ACHN (cell line): ENCODE measurements around the gene IGSF5.
"Not testable (repeated sequence)": the region's sequence is repeated elsewhere in the genome, so short reads cannot be mapped to it uniquely, and the experiment has no call there.

Source experiments
- DNase-seq: peaks from one replicate; pipeline ENCODE4 v3.0.0-alpha.2; 2015
- in situ Hi-C: cut with HindIII; loops from 2 replicates; pipeline ENCODE4 v1.10.0; 2017; ENCODE audit warnings: low sequenced_read_pairs, low pct_ligation_motif_present, low pct_unique_long_range_greater_than_20kb

IGSF5 gene

DNA sequence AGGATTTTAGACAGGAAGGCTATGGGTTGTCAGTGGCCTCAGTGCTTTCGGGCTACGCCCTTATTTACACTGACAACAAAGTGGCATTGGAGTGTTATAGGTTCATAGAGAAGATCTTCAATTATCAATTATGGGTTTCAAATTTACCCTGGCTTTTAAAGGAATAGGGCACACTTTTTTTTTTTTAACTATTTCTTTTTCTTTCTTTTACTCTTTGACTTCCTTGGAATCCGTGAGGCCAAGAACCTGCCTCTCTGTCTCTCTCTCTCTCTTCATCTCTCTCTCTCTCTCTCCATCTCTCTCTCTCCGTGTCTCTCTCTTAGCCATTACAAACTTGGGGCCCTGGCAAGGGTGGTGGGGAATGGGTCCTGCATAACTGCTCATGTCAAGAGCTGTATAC, at the start of gene IGSF5:
Gene IGSF5, plus strand, starts transcription at position 301 of the 400 bp plus-strand sequence. CDS start 327 bp downstream, outside the sequence.
- in situ Hi-C loops: not testable (repeated sequence)

DNA sequence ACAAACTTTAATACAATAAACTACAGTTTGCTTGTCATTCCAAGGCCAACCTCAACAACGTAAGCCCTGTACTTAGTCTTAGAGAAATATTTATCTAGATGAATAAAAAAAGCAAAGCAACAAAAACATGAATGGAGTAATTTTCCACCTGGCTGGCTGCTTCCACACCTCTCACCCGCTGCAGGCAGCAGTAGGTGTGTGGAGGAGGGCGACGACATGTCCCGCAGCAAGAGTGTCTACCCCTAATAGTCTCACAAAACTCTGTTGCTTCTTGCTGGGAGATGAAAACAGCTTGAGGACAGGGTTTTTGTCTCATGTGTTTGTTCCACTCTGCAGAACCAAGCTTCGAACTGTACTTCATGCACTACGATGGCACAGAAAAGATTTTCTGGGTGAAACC, 48.8 kb upstream of the IGSF5 start:
- DNase-seq: no peak
- in situ Hi-C loops: no loop called here

More for the DNA sequence above, at the start of gene IGSF5:
- DNase-seq: not testable (repeated sequence)

DNA sequence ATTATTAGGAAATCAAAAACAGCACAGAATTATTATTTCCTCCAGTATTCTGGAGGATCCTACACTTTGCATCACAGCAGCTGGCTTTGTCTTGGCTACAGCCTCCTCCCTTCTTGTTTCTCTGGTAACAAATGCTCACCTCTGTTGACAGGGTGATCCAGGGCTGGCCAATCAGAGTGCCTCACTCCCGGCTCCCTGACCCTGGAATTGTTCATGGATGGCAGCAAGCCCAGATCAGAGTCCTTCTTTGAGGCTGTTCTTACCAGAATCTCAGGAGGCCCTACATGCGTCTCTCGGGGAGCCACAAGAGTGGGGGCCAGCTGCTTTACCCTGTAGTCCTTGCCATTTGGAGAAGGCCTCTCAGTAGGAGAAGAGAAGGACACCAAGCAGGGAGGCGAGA, 48.4 kb upstream of the IGSF5 start:
- DNase-seq: no peak
- in situ Hi-C loops: no loop called here

DNA sequence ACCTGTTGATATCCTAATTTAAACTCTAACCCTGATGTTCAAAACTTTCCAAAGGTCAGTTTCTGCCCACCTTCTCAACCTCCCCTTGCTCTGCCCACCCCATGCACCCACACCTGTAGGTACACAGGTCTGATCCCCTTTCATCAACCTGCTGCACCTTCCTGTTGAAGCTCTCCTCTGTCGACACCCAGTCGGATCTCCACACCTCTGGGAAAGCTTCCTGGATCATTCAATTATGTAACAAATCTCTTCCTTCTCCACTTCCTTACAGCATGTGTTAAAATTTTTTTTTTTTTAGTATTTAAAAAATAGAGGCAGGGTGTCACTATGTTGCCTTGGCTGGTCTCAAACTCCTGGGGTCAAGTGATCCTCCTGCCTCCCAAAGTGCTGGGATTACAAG, 44.7 kb upstream of the IGSF5 start:
- no peak for DNase-seq
- in situ Hi-C loops: no loop called here

DNA sequence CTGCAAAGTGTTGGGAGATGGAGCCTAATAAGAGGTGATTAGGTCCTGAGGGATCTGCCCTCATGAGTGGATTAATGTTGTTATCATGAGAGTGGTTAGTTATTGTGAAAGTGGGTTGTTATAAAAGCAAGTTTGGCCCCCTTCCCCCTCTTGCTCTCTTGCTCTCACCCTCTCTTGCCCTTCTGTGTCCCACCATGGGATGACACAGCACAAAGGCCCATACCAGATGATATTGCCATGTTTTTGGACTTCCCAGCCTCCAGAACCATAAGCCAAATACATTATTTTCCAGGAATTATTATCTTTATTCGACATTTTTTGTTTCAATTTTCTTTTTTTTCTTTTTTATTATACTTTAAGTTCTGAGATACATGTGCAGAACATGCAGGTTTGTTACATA, 41.4 kb upstream of the IGSF5 start:
- no peak for DNase-seq
- in situ Hi-C loops: no loop called here

DNA sequence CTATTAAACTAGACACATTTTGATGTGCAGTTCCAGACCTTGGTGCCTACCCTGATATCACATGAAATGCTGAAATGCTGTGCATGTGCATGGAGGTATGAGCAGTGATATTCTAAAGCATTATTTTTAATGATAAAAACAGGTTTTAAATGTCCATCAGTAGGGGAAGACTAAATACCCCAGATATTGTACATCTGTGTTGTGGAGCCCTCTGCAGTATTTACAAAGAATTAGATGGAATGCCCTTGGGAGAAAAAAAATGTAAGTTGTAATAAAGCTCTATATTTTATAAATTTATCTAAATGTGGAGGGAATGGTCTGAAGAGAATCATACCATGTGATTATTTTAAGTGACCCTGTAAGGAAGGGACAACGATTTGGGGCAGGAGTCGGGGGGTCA, 39.1 kb upstream of the IGSF5 start:
- DNase-seq: peak; percentile 15
- in situ Hi-C loops: no loop called here

DNA sequence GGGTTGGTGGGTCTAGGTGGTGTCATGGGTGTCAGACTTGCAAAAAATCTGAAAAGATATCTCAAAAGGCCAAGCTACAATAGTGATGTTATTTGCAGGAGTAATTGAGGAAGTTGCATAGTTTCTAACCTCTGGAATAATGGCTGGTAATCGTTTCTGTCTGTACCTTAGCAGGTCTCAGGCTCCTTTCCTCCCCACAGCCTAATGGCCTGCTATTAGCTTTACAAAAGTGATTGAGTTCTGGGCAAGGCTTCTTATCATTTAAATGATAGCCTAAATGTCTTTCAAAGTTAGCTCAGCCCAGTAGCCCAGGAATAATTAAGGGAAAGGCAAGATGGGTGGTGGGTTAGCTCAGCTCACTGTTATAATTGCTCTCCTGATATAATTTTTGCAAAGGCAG, 37.7 kb upstream of the IGSF5 start:
- in situ Hi-C loops: no loop called here
- DNase-seq: no peak

DNA sequence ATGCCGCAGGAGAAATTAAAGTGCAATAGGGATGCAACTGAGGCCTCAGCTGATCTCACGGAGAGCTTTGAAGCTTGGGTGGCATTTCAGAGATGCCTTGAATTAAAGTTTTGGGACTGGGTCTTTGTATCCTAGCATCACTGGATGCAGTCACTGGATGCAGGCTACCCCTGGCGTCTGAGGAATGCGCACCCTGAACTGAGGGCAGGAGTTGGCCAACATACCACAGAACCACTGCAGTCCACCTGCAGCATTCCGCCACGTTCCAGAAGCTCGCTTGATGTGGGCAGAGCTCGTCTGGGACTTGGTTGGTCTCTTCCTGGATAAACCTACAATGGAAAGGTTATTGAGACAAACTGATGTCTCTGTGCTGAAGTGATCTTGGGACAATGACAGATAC, 34.1 kb upstream of the IGSF5 start:
- in situ Hi-C loops: loop anchor here (10.0 kb wide), 1 partner anchor 196 kb away; no protein-coding TSS in a partner anchor
- no peak for DNase-seq

DNA sequence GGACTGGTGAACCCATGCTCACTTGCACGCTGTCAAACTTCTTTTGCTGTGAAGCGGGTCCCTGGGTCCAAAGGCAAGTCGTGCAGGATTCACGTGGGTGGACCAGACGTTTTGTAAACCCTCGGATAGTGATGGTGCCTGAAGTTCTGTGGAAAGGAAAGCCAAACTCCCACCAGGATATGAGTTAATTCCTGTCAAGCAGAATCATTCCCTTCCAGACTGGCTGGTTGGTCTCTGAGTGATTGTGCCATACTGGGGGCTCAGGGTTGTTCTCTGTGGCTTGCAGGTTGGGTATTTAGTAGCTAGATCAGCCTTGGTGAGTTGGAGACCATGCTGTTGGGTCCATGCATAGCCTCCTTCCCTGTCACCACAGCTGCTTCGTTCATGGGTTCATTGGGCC, 32.7 kb upstream of the IGSF5 start:
- in situ Hi-C loops: loop anchor here (10.0 kb wide), 1 partner anchor 197 kb away; no protein-coding TSS in a partner anchor

DNA sequence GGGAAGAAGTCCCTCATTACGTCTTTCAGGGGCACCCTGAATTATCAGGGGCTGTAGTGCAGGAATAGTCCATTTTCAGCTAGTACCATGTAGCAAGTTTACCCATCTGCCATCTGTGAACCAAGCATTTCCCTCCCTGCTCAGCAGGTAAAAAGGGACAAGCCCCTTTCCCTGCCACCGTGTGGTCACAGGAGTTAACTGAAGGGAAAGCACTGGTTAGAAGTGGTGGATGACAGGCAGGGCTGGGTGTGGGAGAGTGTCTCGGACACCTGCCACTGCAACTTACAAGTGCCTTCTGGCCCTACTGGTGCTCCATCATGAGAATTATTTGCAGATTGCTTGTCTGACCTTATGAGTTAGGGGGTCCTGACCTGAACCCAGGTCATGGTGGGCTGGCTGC, 32.0 kb upstream of the IGSF5 start:
- in situ Hi-C loops: loop anchor here (10.0 kb wide), 1 partner anchor 198 kb away; no protein-coding TSS in a partner anchor

More for the DNA sequence above, 32.7 kb upstream of the IGSF5 start:
- DNase-seq: no peak

DNA sequence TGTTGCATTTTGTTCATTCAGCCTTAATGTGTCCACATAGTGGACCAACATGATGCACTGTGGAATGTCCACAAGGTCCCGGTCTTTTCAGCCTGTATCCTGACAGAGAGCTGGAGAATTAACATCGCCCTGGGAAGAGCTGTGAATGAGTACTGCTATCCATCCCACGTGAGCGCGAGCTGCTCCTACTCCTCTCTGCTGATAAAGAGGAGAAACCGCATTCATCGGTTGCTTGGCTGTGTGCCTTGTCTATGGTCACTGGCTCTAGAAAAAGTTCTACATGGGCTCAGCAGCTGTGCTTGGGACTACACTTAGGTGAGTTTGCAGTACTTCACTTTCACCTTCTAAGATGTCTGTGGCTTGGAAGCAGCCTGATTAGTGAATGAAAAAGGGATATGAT, 31.1 kb upstream of the IGSF5 start:
- DNase-seq: no peak
- in situ Hi-C loops: loop anchor here (10.0 kb wide), 1 partner anchor 199 kb away; no protein-coding TSS in a partner anchor

More for the DNA sequence above, 32.0 kb upstream of the IGSF5 start:
- no peak for DNase-seq

DNA sequence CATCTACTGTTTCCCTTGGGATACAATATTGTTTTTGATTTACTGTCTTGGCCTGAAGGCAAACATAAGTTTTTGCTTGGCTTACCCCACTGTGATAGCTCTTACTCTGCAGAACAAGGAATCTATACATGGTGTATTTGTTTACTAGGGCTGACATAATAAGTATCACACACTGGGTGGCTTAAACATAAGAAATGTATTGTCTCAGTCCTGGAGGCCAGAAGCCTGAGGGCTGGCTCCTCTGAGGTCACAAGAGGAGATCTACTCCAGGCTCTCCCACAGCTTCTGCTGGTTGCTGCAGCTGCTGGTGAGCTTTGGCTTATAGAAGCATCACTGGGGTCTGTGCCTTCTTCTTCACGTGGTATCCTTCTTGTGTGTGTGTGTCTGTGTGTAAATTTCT, 30.7 kb upstream of the IGSF5 start:
- DNase-seq: no peak
- in situ Hi-C loops: loop anchor here (10.0 kb wide), 1 partner anchor 200 kb away; no protein-coding TSS in a partner anchor

DNA sequence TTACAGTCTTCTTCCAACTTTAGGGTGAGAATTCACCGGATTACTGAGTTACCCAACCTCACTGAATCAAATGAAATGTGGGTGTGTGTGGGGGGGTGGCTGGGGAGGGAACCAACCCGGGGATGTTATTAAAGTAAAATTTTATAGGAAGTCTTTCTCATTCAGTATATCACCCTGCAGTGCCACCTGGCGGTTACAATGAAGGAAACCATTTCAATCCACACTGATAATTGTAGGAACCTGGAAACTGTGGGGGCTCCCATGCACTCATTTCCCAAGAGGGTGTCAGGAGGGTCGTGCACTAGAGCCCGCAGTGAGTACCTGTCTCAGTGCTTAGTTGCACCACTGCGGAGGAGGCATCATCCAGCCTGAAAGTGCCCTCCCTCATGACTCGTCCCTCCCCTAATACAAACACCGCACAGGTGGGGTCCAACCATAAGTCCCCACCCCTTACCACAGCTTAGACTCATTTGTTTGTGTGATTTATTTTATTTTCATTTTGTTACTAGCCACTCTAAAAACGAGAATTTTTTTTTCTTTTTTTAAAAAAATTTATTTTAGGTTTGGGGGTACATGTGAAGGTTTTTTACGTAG, 29.1 kb upstream of the IGSF5 start:
- peak; percentile 46 for DNase-seq
- in situ Hi-C loops: loop anchor here (10.0 kb wide), 1 partner anchor 201 kb away; no protein-coding TSS in a partner anchor

DNA sequence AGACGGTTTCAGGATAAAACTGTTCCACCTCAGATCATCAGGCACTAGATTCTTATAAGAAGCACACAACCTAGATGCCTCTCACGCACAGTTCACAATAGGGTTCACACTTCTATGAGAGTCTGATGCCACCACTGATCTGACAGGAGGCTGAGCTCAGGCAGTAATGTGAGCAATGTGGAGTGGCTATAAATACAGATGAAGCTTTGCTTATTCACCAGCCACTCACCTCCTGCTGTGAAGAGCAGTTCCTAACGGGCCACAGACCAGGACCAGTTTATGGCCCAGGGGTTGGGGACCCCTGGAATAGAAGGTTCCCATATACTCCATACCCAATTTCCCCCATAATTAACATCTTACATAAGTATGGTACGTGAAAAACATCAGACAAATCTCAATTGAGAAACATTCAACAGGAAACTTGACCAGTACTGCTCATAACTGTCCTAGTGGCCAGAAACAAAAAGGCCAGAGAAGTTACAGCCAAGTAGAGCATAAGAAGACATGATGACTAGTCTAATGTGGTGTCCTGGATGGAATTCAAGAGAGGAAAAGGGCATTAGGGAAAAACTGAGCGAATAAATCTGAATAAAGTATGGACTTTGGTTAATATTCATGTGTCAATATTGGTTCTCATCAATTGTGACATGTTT, 24.7 kb upstream of the IGSF5 start:
- DNase-seq: no peak
- in situ Hi-C loops: no loop called here

DNA sequence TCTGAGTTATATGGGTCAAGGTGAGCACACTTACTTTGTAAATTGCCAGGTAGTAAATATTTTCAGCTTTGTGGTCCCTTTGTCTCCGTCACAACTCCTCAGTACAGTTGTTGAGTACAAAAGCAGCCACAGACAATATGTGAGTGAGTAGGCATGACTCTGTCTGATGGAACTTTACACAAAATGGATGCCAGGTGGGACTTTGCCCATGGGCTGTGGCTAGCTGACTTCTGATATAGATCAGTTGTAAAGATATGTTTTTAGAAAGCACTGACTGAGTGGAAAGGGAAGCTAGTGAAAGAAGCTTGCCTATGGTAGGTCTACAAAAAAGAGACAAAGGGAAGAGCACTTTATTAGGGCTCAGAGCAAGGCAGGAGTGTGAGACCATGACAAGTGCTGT, 23.1 kb upstream of the IGSF5 start:
- in situ Hi-C loops: no loop called here
- no peak for DNase-seq

DNA sequence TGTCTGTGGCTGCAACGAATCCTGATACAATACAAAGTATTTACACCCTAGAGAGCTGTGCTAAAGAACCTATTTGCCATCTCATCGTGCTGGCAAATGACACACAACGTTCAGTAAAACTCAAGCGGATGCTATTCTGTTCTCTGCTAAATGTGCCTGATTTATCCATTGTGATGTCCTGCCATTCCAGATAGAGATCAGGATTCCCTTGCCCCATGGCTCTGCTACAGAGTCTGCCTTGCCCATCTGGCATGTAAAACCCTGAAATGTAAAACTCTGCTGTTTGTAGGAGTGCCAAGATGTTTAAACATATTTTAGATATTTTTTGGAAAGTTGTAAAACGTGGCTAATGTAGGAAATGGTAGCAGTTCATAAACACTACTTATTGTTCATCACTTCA, 20.0 kb upstream of the IGSF5 start:
- DNase-seq: no peak
- in situ Hi-C loops: no loop called here

DNA sequence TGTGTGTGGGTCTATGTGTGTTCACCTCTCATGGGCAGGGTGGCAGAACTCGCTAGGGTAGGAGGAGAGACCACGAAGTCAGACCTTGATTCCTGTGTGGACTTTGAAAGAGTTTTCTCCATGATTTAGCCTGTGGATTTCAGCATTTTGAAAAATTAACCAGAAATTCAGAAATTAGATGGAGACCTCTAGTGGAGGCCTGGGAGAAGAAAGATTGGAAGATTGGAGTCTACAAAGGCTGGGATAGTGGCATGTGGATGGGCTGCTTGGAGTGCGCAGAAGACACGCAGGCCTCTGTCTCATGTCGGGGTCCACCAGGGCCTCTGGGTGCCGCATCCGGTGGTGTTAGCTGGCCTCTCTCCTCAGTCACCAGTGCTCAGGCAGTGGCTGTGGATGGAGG, 18.9 kb upstream of the IGSF5 start:
- in situ Hi-C loops: no loop called here
- no peak for DNase-seq

DNA sequence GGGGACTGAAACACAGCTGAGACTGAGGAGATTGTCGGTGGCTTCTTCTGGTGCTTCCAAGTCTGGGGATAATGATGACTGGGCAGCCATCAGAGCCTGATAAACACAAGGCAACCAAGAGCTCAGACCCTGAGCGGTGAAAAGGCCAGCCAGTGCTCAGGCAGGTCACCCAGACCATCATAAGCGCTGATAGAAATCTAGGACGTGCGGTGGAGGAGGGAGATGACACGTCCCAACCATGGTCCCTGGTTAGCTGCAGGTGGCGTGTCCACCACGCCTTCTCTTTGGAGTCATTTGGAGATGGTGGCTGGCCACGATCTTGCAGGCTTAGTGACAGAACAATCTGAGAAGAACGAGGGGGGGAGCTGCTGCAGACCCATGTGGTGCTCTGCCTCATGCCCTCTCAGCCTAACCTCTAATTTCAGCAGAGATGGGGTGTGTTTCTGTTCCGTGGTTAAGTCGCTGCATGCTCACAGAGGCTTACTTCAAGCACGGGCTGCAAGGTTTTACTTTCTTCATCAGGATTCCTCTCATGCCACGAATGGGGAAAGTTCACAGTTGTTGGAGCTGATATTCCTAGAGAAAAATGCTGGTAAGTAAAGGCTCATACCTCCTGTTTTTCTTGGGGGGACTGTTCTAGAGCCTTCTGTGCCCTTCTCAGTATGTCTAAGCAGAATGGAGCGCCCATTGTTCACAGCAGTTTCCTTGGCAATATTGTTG, 17.4 kb upstream of the IGSF5 start:
- in situ Hi-C loops: no loop called here
- DNase-seq: no peak

DNA sequence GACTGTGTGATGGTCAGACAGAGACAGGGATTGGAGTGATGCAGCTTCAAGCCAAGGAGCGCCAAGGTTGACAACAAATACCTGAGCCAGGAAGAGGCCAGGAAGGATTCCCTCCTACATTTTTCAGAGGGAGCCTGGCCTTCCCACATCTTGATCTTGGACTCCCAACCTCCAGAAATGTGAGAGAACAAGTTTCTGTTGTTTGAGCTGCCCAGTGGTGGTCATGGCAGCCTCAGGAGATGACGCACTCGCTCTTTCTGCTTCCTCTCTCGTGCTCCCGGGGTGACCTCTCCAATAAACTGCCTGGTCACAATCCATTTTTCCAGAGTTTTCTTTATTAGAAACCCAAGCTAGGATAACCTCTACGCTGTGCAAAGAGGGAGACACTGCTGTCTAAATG, 16.6 kb upstream of the IGSF5 start:
- DNase-seq: no peak
- in situ Hi-C loops: no loop called here
